A549 treated with AZD9567 at 1 μM for 4 hours (cell line): ENCODE data around the gene DRC3. TPM values are rescaled to one million over a fixed set of nuclear protein-coding genes. Genes with fewer than 3 reads are reported as not detected.

Experiments
- total RNA-seq: library from RNA; stranded (reverse); fragments of 200-300 nt; extraction: Qiagen RNA extraction; gene quantifications from 5 replicates; pipeline ENCODE4 v1.2.3, GENCODE V29; 2022; ENCODE audit not compliant: insufficient read depth

DRC3 gene
- 1.6 to 2.4 TPM (median 1.8 TPM) in 4 of 5 replicates, not detected in the other for total RNA-seq

DNA sequence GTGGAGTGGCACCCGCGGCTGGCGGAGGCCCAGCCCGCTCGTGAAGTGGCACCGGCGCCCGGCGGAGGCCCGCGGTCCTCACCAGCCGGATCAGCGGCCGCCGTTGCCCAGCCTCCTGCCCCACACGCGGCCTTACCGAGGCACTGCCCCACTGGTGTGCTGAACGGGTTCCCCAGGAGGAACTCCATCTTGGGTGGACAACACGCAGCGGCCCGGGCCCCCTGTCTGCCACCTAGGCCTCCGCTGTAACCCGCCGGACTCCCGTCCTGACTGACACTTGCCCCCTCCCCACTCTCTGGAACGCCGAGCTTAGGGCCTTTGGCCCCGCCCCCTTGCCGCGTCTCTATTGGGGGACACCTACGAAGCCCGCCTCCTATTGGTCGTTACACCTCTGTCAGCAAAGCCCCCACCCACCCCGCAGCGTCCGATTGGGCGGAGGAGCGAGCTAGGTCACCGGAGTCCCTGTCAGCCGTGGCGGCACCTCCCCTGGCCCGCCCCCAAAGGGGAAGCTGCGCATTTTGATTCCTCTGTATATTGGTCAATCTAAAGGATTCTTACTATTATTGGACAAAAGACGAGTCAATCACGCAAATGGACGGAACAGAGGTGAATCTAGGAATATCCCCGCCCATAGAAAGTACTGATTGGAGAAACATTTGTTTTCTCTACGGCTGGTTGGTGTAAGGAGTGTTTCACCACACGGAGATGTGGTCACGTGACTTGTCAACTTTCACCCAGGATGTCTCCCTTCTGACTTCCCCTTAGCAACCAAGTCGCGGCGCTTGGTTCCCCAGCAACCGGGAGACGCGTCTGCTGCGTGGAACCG, at the start of gene DRC3, which contains the start of gene TOM1L2:
Gene DRC3 (plus strand): TSS at position 737 of the 826 bp plus-strand sequence. CDS start 4,737 bp downstream, outside the sequence.
Gene TOM1L2 (minus strand): TSS at position 275 of the 826 bp plus-strand sequence. CDS start 87 bp downstream, at position 188.

GRCh38 chr17:18038861-18039534, 66.3 kb downstream of the DRC3 start, which contains the start of the genes ATPAF2 and GID4:
TSS of gene ATPAF2 (minus strand) at chr17:18039168. CDS start at chr17:18039013, 155 bp downstream.
TSS of gene GID4 (plus strand) at chr17:18039408. CDS start at chr17:18039465, 57 bp downstream.

Other genes with a start within 250 kb of the DRC3 start
- gene SREBF1, start 135.9 kb upstream of the DRC3 start, total RNA-seq = 45.5 to 82.2 TPM (median 77.3 TPM) in 5 replicates
- 18.7 to 22.0 TPM (median 20.2 TPM) in 5 replicates for gene TOM1L2, start 462 bp upstream of the DRC3 start, total RNA-seq
- gene ATPAF2, start 66.3 kb downstream of the DRC3 start, total RNA-seq = 26.8 to 31.6 TPM (median 29.2 TPM) in 5 replicates
- gene GID4, start 66.5 kb downstream of the DRC3 start, total RNA-seq = 7.8 to 11.8 TPM (median 10.2 TPM) in 5 replicates
- 49.2 to 63.9 TPM (median 52.7 TPM) in 5 replicates for gene DRG2, start 115.1 kb downstream of the DRC3 start, total RNA-seq
- 0.22 to 0.37 TPM (median 0.30 TPM) in 4 of 5 replicates, not detected in the other for gene MYO15A, start 135.9 kb downstream of the DRC3 start, total RNA-seq
- 45.9 to 58.9 TPM (median 47.2 TPM) in 5 replicates for gene ALKBH5, start 211.0 kb downstream of the DRC3 start, total RNA-seq